HL-60 (cell line): ENCODE results near the gene COG1.

Source experiments
- DNase-seq, 2 experiments: peaks; one replicate each; pipeline ENCODE4 v3.0.0-alpha.2; 2010 to 2020; ENCODE audit warnings: low read depth in 1 of 2, low spot score in 1 of 2
- H3K27ac ChIP-seq: fragments of 250-450 bp; sonication (Bioruptor Pico); replicated peaks from 2 replicates; pipeline ENCODE4 v1.5.1; 2020; ENCODE audit warnings: mild to moderate bottlenecking, moderate library complexity
- H3K27me3 ChIP-seq: fragments of 250-450 bp; sonication (Bioruptor Pico); 2 replicates; pipeline ENCODE4 v1.5.1; 2021; ENCODE audit warnings: mild to moderate bottlenecking, moderate library complexity; ENCODE audit not compliant: insufficient read depth, poor library complexity, severe bottlenecking
- H3K4me3 ChIP-seq: replicated peaks from 2 replicates; pipeline ENCODE4 v1.5.1; 2011; ENCODE audit warnings: mild to moderate bottlenecking, control low read depth, low read length; ENCODE audit not compliant: insufficient read depth
- GABPA ChIP-seq: IDR thresholded peaks from 2 replicates; pipeline ENCODE4 v1.6.1; 2012; ENCODE audit warnings: low read depth
- POLR2AphosphoS5 ChIP-seq: IDR thresholded peaks from 2 replicates; pipeline ENCODE4 v1.6.1; 2012; ENCODE audit warnings: low read depth
- REST ChIP-seq: IDR thresholded peaks from 2 replicates; pipeline ENCODE4 v1.6.1; 2012; ENCODE audit warnings: low read depth; ENCODE audit not compliant: insufficient replicate concordance
- SPI1 ChIP-seq: IDR thresholded peaks from 2 replicates; pipeline ENCODE4 v1.6.1; 2012; ENCODE audit warnings: low read depth, mild to moderate bottlenecking, borderline replicate concordance
- TF ChIP-seq, protein P1 (sequence below): IDR thresholded peaks from one replicate; pipeline ENCODE4 v1.5.1; 2011; ENCODE audit warnings: low read length, control low read depth, inconsistent platforms; ENCODE audit not compliant: insufficient read depth

COG1 gene

GRCh38 chr17:73248532-73248931, 55.7 kb downstream of the COG1 start:
- no peak overlapping the region for H3K4me3 ChIP-seq
- H3K27ac ChIP-seq = no peak overlapping the region
- H3K27me3 ChIP-seq = no peaks in the 10 kb centered on the region
- no peak for TF ChIP-seq REST
- TF ChIP-seq SPI1 = no peak
- no peak for TF ChIP-seq POLR2AphosphoS5
- TF ChIP-seq GABPA = no peak
- TF ChIP-seq, protein P1, sequence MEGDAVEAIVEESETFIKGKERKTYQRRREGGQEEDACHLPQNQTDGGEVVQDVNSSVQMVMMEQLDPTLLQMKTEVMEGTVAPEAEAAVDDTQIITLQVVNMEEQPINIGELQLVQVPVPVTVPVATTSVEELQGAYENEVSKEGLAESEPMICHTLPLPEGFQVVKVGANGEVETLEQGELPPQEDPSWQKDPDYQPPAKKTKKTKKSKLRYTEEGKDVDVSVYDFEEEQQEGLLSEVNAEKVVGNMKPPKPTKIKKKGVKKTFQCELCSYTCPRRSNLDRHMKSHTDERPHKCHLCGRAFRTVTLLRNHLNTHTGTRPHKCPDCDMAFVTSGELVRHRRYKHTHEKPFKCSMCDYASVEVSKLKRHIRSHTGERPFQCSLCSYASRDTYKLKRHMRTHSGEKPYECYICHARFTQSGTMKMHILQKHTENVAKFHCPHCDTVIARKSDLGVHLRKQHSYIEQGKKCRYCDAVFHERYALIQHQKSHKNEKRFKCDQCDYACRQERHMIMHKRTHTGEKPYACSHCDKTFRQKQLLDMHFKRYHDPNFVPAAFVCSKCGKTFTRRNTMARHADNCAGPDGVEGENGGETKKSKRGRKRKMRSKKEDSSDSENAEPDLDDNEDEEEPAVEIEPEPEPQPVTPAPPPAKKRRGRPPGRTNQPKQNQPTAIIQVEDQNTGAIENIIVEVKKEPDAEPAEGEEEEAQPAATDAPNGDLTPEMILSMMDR = no peak
- no peak for DNase-seq

GRCh38 chr17:73249700-73250099, 56.8 kb downstream of the COG1 start:
- H3K27me3 ChIP-seq = no peaks in the 10 kb centered on the region
- no peak for TF ChIP-seq GABPA
- no peak for TF ChIP-seq REST
- TF ChIP-seq, protein P1 = no peak
- TF ChIP-seq POLR2AphosphoS5 = no peak
- TF ChIP-seq SPI1 = no peak
- no peak overlapping the region for H3K4me3 ChIP-seq
- DNase-seq = no peak
- no peak overlapping the region for H3K27ac ChIP-seq

- TF ChIP-seq, protein P1 = no peak
- no peak for TF ChIP-seq GABPA
- TF ChIP-seq REST = no peak
- no peak for TF ChIP-seq SPI1
- no peak for TF ChIP-seq POLR2AphosphoS5
- DNase-seq = no peak
- H3K4me3 ChIP-seq = no peak overlapping the region
- no peak overlapping the region for H3K27ac ChIP-seq
- no peaks in the 10 kb centered on the region for H3K27me3 ChIP-seq
Measured at GRCh38 chr17:73250851-73251640, 58.2 kb downstream of the COG1 start.
